ENCODE data around the gene SMU1.

SMU1 gene

DNA sequence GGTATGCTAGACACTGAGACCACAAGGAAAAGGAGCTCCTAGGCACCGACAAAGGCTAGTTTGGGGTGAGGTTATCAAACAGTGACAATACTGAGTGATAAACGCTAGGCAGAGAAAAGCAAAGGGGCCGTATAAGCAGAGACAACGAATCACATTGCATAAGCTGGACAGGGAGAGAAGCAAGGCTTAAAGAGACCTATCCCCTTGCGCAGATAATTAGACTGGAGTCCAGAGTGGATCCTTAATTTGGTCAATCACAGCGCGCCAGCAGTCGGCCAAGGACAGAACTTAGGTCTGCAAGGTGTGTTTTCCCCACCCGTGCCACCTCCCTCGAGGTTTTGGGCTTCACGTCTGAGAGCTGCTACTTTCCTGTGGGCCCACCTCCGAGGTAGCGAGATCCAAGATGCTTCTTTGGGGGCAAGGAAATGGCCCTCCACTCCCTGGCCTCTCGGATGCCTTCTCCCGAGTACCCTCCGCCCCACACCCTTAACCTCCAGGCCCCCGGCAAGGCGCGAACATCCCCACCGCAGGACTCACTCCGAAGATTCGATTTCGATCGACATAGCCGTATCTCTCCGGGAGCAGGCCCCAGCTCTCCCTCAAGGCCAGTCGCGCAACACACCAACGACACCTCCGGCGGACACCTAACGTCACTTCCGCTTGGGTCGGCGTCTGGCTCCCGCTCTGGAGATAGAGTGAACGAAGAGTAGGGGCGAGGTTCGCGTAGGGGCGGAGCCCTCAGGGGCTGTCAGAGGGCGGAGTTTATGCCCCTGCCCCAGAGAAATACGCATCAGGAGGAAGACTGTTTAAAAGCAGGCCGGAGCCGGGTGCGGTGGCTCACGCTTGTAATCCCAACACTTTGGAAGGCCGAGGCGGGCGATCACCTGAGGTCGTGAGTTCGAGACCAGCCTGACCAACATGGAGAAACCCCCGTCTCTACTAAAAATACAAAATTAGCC is at the start of gene SMU1:
TSS of gene SMU1 (minus strand) at position 629 of the 959 bp plus-strand sequence. CDS start at position 563, 66 bp downstream.
- DNase-seq: peak; percentile 98

DNA sequence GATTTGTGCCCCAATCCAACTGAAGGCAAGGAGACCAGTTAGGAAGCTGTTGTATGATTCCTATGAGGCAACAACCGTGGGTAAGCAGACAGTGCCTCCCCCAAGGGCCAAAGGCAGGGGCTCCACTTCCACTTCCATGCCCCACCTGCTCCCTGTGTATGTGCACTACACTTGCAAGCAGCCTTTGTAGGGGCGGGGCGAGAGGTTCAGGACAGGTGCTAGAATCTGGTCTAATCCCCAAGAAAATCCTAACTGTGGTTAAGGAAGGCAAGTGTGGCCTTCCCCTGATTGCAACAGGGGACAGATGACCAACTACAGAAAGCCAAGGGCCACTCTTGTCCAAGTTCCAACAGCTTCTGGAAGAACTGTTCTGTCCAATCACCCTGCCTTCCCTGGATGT is 49.0 kb upstream of the SMU1 start:
- DNase-seq: no peak

DNA sequence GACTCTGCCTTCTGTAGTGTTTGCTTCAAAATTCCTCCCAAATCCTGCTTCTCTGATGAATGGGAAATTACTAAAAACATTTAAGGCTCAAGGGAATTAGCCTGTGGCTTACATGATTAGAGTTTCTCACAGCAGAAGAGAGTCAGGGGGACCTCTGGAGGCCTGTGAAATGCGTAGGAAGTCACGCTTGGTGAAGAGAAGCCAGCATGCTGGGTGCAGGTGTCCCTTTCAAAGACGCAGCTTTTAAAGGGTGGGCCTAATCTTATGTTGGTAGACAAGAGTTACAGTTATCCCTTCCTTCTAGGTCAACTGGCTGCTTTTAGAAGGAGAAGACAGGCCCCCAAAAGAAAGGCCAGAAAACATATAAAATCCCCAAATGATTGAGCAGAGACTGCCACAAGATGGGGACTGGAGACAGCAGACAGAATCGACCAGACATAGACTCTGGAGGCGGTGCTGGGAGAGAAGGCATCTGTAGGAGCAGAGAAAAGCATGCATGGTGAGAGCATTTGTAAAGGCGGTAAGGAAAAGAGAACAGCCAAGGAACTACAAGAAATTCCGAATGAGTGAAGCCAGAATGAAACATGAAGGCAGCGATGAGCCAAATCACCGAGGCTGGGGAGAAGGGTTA is 48.4 kb upstream of the SMU1 start:
- DNase-seq: peak; percentile 62

DNA sequence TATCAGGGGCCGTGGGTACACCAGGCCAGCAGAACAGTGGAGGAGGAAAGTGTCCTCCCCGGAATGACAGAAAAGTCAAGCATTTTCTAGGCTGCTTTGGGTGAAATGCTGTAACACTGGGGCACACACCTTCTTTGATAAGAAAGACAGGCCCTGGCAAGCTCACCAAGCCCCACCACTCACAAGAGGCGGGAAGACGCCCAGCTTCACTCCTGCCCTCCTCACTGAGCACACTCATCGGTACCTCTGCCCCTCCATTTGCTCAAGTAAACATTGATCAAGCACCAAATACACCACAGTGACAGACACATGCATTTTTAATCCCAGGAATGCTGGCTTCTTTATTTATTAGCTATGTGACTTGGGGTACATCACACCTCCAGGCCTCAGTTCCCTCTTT is 47.6 kb upstream of the SMU1 start:
- no peak for DNase-seq

DNA sequence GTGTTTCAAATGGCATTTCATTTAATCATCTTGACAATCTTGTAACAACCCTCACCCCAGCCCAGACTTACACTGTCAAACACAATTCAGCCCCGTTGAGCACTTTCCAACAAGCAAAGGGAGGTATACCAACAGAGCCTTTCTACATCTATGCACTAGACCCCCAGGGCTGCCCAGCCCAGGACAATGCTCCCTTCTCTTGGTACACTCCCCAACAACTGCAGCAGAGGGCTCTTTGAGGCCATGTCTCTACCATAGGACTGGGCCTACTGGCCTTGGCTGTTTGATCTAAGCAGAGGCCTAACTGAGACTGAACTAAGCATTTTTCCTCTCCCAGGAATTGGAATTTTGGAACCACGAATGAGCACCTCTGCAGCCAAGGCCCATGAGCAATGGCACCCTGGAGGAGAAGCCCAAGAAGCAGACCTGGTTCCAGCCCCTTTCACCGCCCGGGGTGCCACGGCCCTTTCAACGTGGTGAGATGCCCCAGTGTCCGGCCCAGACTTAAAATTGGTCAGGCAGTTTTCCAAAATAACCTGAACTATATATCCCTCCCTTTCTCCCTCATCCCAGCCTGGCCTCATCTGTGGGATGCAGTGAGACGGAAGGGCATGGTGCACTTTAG is 47.0 kb upstream of the SMU1 start:
- no peak for DNase-seq

- no peak for DNase-seq
Measured at GRCh38 chr9:33120620-33121019, 44.1 kb upstream of the SMU1 start.

DNA sequence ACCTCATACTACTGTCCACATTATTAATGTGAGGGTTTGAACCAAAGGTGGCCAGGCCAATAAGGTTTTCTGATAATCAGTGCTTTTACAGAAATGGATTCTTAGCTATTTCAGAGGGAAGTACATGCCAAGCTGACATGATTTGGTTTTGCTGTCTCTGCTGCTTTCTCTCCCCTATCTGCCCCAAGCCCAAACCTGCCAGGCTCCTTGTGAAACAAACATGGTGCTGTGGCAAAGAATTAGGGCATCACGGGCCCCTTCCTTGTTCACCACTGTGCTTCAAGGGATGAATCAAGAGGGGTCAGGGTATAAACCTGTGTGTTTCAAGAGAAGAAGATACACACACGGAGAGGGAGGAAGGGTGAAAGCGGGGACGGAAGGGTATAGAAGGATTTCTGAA is 41.3 kb upstream of the SMU1 start:
- DNase-seq: no peak

GRCh38 chr9:33117306-33117705 is 40.8 kb upstream of the SMU1 start:
- no peak for DNase-seq

- DNase-seq: no peak
Measured at GRCh38 chr9:33116860-33117259, 40.4 kb upstream of the SMU1 start.

GRCh38 chr9:33114746-33115145 is 38.3 kb upstream of the SMU1 start:
- DNase-seq: no peak

GRCh38 chr9:33113799-33114547 is 37.5 kb upstream of the SMU1 start:
- no peak for DNase-seq

DNA sequence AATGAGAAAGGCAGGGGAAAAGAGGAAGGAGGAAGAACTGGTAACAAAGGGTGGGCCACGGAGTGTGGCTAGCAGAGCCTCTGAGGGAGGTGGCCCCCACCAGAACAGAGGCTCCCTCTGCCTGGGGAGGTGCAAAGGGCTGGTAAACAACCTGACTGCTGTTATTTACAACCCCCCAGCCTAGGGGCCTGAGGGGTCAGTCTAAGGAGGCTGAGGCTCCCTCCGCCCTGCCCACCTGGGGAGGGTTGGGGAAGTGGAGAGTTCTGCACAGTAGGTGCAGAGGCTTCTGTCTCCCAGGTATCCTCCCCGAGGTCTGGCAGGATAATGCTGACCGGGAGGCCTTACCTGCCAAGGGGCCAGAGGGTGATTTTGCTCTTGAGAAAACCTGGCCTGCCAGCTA is 35.6 kb upstream of the SMU1 start:
- DNase-seq: no peak

GRCh38 chr9:33111631-33112030 is 35.2 kb upstream of the SMU1 start:
- DNase-seq: no peak

- DNase-seq: no peak
Measured at GRCh38 chr9:33110686-33111085, 34.2 kb upstream of the SMU1 start.

- DNase-seq: no peak
Measured at GRCh38 chr9:33109850-33110595, 33.5 kb upstream of the SMU1 start.

DNA sequence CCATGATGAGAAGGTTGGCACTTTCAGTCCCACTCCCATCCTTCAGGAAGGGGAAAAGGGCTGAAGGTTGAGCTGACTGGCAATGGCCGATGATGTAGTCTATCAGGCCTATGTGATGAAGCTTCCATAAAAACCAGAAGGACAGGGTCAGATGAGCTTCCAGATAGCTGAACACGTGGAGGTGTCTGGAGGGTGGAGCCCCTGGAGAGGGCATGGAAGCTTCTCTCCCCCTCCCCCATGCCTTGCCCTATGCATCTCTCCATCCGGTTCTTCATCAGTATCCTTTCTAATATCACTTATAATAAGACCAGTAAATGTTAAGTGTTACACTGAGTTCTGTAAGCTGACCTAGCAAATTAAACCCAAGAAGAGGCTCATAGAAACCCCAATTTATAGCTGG is 32.6 kb upstream of the SMU1 start:
- DNase-seq: no peak

DNA sequence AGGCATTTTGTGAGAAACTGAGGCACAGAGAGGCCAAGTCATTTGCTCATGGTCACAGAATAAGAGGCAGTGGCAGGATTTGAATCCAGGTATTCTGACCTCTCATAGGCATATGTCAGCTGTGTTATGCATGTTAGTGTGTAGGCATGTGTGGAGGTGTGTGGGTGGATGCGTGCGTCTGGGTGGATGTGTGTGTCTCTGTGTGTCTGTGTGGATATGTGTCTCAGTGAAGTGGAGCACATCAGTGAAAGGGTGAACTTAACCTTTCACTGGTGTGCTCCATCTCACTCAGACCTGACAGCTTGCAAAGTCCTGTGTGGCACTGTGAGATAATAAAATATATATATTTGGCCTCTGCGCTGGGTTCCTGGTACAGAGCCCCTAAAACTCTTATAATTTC is 32.0 kb upstream of the SMU1 start:
- DNase-seq: no peak

DNA sequence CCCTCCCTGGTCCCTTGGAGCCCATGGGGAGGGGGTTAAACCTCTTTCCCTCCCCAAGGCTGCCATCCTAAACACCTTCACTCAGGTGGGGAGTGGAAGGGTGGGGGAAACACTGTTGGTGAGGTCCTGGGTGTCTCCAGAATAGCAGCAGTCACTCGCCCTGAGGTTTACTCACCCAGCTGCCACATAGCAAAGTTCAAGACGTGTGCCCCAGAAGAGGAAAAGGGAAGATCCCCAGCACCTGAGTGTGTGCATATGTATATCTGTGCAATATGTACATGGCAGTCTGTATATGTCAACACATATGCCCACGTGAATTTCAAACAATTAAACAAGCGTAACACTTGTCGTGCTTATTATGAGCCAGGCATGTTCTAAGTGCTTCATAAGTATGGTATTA is 31.3 kb upstream of the SMU1 start:
- DNase-seq: no peak

GRCh38 chr9:33106827-33107621 is 30.6 kb upstream of the SMU1 start:
- no peak for DNase-seq

GRCh38 chr9:33106372-33106771 is 29.9 kb upstream of the SMU1 start:
- DNase-seq: no peak

DNA sequence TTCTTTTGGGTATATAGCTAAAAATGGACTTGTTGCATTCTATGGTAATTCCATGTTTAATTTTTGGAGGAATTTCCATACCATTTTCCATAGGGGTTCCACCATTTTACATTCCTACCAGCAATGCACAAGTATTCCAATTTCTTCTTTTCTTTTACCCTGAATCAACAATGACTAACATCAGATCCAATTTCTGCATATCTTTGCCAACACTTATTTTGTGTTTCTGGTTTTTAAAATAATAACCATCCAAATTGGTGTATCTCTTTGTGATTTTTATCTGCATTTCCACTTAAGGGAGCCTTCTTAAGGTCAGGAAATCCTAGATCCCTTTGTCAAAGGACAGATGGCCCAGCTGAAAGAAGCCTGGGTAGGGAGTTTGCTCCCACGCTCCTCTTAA is 29.5 kb upstream of the SMU1 start:
- DNase-seq: no peak

- DNase-seq: no peak
Measured at GRCh38 chr9:33105504-33105903, 29.0 kb upstream of the SMU1 start.
